Left kidney (tissue), 2 donors: Measurements from ENCODE around the gene RPL27A. TPM values are rescaled to one million over a fixed set of nuclear protein-coding genes. Genes with fewer than 3 reads are reported as not detected.

Source experiments
- DNase-seq: peaks from one replicate; pipeline ENCODE4 v3.0.0-alpha.2; 2013
- polyA plus RNA-seq: library from polyadenylated mRNA; unstranded; fragments of 120-200 nt; gene quantifications from one replicate; pipeline ENCODE4 v1.2.1, GENCODE V29; 2013; ENCODE audit not compliant: insufficient read length

RPL27A gene
- polyA plus RNA-seq, 1 donor, result 1,575 TPM

DNA sequence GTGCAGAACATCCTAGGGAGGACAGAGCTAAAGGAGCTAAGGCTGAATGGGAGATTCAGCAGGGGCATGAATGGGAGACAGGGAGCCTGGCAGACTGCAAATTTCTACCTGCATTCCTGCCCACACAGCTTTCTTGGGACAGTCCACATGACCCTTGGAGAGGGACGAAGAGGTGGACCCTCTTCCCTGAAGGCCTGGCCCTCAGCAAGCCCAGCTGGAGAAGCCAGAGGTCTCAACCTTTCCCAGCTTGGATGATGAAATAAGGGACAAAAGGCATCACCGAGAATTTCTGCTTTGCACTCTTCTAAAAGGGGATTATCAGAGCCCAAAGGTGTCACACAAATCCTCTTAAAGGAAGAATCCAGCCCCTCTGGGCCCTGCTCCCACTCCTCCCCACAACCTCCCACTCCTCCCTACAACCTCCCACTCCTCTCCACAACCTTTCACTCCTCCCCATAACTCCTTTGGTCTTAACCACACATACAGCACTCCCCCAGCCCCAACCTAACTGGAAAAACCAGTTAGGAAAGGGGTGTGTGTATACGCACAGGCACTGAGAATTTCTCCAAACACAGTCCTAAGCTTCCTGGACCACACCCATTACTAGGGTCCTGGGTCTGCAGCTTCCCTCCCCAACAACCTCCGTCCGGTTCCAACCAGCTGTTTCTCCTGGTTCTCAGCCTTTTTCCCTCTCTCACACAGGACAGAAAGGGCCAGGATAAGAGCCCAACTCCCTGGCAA lies 38.4 kb downstream of the RPL27A start:
- peak; percentile 71 for DNase-seq

DNA sequence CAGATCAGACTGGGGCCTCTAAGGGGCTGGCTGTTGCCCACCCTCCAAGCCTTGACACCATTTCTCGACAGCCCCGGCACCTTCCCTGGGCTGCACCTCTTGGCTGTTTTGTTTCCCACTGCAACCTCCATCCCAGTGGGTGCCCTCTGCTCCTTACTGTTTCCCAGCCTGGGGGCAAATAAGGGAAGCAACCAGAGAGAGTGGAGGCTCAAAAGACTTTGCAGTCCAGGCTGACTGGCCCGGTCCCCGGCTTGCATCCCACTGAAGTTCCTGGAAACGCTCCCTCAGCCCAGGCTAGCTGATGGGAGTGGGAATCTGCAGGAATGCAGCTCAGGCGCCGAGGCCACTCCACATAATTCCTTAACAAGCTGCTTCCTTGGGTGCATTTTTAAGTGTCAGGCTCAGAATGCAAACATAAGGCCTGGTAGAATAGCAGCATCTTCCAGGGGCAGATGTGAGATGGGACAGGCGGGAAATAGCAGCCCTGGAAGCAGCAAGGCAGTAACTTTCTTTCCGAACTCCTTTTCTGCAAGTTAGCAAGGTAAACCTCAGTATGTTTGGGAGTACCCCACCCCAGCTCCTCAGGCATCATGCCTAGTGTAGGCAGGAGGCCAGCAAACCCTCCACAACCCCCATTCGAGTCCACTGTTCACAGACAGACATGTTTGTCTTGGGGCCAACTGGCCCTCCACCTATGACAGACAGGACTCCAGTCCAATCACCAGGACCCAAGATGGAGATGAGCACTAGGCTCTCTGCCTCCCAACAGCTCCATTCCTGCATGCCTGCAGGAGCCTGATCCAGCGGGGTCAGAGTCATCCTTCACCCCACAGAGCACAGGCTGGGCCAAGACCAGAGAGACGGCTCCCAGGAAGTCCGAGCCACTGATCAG lies 39.3 kb downstream of the RPL27A start:
- no peak for DNase-seq

DNA sequence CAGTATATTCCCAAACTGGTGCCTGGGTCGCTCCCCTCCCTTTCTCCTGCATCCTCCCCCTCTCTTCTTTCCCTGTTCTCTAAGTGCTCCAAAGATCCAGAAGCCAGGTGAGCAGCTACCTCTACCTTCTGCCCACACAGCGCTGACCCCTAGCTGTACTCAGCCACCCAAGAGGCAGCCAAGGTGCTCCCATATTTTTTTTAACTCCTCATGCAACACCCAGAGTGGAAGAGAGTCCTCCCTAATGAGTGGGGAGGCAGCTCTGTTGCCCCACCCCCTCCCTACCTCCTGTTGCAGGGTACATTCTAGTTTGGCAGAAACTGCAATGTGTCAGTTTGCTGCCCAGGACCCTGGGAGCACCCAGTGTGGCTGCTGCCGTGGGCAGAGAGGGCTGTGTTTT lies 40.2 kb downstream of the RPL27A start:
- DNase-seq, result no peak

DNA sequence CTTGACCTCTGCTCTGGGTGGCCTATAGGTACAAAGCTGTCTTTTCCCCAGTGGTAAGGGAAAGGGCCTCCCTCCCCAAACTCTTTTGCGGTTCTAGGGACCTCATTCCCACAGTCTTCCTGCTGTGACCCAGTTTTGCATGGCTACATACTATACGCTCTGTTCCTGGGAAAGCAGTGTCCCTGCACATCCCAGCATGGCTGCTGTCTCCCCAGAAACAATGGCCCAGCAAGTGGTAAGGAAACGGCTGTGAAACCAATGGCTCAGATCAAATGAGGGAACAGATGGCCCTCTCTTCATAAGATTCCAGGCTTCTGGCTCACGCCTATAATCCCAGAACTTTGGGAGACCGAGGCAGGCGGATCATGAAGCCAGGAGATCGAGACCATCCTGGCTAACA lies 41.1 kb downstream of the RPL27A start:
- DNase-seq, result no peak

DNA sequence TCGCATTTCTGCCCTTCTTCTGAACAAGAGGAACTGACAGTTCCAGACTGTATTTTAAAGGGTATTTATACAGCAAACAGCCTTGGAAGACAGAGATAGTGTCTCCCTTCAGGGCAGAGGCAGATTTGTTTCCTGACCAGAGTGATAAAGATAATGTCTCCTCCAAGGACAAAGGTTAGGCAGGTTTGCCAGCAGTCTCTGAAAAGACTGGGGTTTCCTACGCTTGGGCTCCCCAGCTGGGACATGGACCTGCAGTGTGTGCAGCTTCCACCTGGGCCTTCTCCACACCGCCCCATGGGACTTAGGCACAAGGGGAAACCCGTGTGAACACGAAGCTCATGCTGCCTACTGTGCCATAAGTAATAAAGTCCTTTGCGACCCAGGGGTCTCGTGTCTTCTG lies 42.1 kb downstream of the RPL27A start:
- no peak for DNase-seq

DNA sequence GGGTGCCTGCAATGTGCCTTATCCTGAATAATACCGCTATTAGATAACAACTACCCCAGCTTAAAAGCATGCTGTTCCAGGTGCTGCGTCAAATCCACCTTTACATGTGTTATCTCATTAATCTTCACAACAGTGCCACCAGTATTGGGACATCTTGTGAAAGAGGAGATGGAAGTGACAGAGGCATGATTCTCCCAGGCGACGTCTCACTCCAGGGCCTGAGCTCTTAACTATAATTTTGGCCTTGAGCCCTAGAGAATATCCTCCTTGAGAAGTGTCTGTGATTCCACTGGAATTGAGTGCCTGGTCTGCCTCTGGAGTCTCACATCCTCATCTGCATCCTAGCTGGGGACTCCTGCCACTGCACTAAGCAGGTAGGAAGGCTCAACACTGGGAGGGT lies 43.8 kb downstream of the RPL27A start:
- DNase-seq, result no peak

DNA sequence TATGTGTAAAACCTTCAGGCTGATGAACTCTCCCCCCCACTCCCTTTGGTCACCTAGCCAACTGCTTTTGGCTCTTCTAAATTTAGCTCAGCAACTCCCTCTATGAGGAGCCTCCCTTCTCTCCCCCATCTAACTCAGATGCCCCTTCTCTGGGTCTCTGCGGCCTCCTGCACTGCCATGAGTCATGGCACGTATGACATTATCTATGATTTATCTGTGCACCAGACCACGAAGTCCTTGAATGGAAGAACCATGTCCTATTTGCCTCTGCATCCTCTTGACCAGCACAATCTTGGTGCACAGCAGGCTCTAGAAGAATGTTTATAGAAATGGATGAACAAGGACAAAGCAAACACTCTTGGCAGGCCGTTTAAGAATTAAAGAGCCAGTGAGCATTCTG lies 46.0 kb downstream of the RPL27A start:
- DNase-seq, result no peak

DNA sequence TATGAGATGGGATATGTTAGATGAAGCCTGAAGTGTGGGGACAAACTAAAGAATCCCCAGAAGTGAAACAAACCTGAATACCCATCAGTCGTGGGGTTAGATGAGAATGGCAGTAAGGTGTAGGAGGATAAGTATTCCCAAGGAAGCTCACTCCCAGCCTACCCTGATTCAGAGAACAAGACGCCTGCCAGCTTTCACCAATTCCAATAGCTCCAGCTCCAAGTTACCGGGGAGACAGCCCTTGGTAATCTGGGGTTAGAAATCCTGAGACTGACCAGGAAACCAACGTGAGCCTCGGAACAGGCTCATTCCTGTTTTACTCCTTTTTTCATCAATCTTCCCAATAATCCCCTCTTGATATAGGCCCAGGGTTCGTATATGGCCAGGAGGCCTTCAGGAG lies 46.5 kb downstream of the RPL27A start:
- no peak for DNase-seq

DNA sequence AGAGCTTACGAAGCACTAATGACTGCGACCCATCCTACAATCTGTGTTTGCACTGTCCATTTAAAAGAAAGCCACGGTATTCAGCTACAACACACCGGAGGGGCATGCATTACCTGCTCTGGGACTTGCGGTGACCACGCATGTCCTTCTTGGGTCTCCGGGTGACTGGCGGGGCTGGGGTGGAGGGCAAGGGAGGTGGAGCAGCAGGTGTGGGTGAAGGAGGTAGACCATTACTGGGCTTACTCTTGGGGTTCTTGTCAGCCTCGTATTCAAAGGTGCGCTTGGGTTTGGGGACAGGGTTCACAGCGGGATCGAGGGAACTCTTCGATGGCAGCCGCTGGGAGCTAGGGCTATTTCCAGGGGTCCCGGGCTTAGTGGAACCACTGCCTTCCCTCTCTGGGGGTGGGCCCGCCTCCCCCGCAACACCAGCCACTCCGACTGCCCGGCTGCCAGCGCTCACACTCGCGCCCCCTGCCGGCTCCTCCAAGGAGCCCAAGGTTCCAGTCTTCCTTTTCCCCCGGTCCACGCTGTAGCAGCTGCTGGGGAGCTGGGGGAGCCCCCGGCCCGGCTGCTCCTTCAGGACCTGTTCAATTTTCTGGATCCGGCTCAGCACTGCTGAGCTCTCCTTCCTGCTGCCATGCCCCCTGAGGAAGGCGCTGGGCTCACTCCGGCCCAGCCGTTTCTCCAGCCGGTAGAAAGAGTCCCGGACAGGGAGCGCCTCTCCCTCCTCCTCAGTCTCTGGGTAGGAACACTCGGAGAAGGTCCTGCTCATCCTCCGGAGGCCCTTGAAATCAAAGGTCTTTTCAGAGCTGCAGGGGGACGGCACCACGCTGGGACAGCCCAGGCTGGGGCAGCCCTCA lies 47.5 kb downstream of the RPL27A start:
- DNase-seq, result no peak

DNA sequence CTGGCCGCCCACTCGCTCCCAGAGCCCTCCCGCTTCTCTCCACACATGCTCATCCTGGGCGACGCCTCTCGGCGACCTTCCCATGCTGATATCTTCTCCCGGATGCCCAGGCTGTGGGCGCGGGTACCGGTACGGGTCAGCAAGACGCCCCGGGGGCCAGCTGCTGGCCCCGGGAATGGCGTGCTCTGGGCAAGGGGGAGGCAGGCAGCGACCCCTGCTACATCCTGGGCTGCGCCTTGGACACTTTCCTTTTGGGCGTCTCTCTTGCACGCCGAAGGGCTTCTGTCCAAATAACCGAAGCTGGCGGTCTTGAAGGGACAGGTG lies 48.1 kb downstream of the RPL27A start:
- DNase-seq, result no peak

DNA sequence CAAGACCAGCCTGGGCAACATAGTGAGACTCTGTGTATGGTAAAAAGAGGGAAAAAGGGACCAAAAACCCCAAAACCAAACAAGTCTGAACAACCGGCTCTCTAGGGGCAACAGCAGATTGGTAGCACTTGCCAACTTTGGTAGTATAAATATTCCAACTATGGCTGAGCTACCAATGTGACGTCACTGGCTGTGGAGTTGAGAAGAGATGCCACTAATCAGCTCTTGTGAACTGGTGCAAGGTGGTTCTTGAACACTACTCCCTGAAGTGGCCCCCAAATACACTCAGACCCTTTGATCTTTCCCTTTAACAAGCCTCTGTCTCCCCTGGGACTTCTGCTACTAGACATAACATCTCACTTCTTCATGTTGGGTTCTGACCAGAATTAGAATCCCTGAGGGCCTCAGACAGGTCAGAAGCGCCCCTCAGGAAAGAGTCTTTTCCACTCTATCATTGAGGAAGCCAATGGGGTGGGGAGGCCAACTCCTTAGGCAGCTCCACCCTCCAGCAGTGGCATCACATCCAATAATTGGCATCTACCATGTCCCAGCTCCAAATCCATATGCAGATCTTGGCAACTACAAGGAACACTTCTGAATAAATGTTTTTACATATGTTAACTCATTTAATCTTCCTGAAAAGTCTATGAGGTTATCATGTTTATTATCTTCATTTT lies 49.2 kb downstream of the RPL27A start:
- DNase-seq, result no peak

DNA sequence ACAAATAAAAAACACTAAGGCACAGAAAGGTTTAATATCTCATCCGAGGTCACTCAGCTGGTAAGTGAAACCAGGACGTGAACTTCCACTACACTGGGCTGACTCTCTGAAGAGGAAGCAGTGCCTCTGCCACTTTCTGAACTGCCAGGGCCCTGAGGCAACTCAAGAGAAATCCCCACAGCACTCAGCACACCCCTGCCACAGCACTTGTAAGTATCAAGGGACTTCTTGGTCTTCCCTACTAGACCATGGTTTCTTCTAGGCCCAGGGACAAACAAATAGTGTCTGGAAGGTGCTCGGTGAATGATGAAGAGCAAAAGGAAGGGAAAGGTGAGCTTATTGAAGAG lies 49.7 kb downstream of the RPL27A start:
- DNase-seq, result no peak

DNA sequence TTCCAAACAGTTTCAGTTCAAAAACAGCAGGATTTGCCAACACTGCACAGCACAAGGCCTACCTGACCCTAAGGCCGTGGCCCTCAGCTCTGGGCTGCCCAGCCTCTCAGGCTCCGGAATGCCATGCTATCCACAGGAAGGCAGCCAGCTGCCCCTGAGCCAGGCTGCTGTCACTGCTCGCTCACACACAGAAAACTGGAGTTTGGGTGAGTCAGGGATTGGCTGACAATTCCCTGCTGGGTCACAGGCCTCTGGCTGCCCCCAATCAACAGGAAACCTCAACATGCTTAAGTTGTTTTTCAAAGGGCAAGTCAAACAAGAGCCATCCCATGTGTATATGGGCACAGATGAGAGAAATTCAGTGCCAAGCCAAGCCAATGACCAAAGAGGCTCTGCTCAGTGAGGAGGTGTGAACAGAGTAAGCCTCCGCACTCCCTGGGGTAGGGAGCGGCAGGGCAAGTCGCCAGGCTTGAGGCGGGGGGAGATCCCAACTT lies 50.2 kb downstream of the RPL27A start:
- DNase-seq, result no peak

DNA sequence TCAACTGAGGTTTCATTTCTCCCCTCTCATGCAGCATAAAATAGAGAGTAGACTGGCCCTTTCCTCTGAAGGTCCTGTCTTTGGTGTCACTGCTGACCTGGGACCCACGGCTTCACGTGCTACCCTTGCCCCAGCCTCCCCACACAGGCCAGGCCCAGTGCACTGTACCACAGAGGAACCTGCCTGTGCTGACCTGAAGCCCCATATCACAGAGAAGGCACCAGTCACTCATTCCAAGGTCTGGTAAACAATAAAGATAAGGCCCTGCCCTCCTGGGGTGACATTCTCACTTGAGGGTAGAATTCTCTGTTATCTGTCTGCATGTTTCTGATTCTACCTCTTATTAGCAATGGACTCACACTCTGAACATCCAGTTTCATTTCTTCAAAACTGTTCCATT lies 51.3 kb downstream of the RPL27A start:
- no peak for DNase-seq

DNA sequence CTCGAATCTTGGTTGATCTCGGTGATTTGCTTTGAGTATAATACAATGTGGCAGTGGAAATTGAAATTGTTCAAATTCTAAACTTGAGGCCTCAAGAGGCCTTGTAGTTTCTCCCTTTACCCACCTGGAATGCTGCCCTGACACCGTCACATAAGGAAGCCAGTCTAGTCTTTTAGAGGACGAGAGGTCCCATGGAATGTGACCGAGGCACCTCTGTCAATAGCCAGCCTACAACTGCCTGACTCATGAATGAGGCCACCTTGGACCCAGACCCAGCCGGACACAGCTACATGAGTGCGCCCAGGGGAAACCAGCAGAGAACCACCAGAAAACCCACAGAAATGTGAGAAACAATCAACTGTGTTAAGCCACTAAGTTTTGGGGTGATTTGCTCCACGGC lies 52.5 kb downstream of the RPL27A start:
- DNase-seq, result no peak

DNA sequence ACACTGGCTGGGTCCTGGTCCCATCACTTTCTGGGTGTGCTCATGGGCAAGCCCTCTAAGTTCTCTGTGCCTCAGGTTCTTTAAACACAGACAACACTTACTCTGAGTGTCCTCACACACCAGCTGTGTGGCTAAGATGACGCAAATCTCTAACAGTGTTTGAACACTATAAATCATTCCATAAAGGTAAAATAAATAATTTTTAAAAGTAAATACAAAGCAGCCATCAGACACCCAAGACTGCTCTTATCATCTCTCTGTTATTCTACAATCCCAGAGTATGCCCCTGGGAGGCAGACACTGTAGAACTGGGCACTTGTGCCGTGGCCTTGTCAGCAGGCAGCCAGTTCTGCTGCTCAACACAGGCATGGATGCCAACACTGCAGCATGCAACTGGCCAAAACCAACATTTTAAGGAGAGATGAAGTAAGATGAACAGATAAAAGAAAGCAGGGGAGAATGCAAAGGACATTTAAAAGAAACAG lies 56.8 kb downstream of the RPL27A start:
- no peak for DNase-seq

Other genes starting within 250 kb of the RPL27A start
- 47.1 TPM for gene STK33, start 88.6 kb upstream of the RPL27A start, polyA plus RNA-seq
- 14.8 TPM for gene TRIM66, start 127 bp upstream of the RPL27A start, polyA plus RNA-seq
- gene AKIP1, start 228.4 kb downstream of the RPL27A start, polyA plus RNA-seq, result 21.2 TPM